Measurements from ENCODE around the gene TSFM. TPM values are rescaled to one million over a fixed set of nuclear protein-coding genes. Genes with fewer than 3 reads are reported as not detected.

TSFM gene
- total and polyA plus RNA-seq, 9 of the 15 experiments (the other 6 are each of a cell fraction or from before 2014, with no cell fraction given): 44.6 to 198 (median 60.2) TPM

DNA sequence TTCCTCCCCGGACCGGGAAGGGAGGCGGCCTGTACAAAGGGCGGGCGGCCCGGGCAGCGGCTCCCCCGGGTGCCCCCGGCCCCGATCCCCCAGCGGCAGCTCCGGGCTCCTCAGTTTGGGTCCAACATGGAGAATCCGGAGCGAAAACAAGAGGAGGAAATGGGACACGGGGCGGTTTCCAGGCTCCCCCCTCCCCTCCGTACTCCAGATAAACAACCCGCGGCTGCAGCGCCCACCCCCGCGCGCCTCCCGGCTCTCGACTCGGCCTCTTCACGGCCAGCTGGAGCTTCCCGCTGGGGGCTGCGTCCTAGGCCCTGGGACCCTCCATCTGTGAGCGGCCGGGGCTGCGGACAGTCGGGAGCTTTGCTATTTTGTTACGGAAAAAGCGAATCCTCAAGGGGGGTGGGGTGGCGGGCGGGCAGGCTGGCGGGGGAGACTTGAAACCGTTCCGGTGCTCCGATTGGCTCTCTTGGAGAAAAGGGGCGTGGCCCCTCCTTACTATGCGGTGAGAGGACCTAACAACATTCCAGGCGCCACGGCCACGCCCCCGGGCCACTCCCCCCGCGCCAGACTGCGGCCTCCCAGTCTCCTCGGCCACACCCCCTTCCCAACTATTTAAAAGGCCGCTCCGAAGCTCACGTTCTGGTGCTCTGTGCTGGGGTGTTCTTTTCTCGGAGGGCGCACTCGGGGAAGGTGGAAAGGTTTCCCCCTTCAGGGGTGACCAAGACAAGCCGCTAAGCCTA is 64.2 kb downstream of the TSFM start, which contains the start of gene CTDSP2 (continued):
- TF ChIP-seq, protein P1, sequence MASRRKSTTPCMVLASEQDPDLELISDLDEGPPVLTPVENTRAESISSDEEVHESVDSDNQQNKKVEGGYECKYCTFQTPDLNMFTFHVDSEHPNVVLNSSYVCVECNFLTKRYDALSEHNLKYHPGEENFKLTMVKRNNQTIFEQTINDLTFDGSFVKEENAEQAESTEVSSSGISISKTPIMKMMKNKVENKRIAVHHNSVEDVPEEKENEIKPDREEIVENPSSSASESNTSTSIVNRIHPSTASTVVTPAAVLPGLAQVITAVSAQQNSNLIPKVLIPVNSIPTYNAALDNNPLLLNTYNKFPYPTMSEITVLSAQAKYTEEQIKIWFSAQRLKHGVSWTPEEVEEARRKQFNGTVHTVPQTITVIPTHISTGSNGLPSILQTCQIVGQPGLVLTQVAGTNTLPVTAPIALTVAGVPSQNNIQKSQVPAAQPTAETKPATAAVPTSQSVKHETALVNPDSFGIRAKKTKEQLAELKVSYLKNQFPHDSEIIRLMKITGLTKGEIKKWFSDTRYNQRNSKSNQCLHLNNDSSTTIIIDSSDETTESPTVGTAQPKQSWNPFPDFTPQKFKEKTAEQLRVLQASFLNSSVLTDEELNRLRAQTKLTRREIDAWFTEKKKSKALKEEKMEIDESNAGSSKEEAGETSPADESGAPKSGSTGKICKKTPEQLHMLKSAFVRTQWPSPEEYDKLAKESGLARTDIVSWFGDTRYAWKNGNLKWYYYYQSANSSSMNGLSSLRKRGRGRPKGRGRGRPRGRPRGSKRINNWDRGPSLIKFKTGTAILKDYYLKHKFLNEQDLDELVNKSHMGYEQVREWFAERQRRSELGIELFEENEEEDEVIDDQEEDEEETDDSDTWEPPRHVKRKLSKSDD (conservative IDR thresholded peaks at IDR 0.05; ENCODE audit: low read length): no peak
- no peak for TF ChIP-seq ZNF143 (CRISPR knock-in tag; IDR thresholded peaks at IDR 0.05)
- TF ChIP-seq, protein P2, sequence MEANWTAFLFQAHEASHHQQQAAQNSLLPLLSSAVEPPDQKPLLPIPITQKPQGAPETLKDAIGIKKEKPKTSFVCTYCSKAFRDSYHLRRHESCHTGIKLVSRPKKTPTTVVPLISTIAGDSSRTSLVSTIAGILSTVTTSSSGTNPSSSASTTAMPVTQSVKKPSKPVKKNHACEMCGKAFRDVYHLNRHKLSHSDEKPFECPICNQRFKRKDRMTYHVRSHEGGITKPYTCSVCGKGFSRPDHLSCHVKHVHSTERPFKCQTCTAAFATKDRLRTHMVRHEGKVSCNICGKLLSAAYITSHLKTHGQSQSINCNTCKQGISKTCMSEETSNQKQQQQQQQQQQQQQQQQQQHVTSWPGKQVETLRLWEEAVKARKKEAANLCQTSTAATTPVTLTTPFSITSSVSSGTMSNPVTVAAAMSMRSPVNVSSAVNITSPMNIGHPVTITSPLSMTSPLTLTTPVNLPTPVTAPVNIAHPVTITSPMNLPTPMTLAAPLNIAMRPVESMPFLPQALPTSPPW (CRISPR knock-in tag; IDR thresholded peaks at IDR 0.05): peak; percentile 98
- peak; percentile 100 for TF ChIP-seq MIER1 (IDR thresholded peaks at IDR 0.05; ENCODE audit: low read depth)
- TF ChIP-seq HDAC3 (IDR thresholded peaks at IDR 0.05; ENCODE audit: borderline replicate concordance, partially characterized antibody): peak; percentile 24
- TF ChIP-seq FOS (IDR thresholded peaks at IDR 0.05; ENCODE audit: extremely low read depth, insufficient read length): no peak
- no peak for TF ChIP-seq ZNF717 (CRISPR knock-in tag; IDR thresholded peaks at IDR 0.05)
- no peak for TF ChIP-seq SAFB2 (IDR thresholded peaks at IDR 0.05; ENCODE audit: borderline replicate concordance, low read depth, low read length, severe bottlenecking)
- no peak for TF ChIP-seq ZFX (CRISPR knock-in tag; IDR thresholded peaks at IDR 0.05)
- TF ChIP-seq ZNF263 (CRISPR knock-in tag; IDR thresholded peaks at IDR 0.05; ENCODE audit: borderline replicate concordance): no peak
- no peak for TF ChIP-seq MAFG (tag; conservative IDR thresholded peaks at IDR 0.05)
- TF ChIP-seq, protein P3, sequence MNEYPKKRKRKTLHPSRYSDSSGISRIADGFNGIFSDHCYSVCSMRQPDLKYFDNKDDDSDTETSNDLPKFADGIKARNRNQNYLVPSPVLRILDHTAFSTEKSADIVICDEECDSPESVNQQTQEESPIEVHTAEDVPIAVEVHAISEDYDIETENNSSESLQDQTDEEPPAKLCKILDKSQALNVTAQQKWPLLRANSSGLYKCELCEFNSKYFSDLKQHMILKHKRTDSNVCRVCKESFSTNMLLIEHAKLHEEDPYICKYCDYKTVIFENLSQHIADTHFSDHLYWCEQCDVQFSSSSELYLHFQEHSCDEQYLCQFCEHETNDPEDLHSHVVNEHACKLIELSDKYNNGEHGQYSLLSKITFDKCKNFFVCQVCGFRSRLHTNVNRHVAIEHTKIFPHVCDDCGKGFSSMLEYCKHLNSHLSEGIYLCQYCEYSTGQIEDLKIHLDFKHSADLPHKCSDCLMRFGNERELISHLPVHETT (CRISPR knock-in tag; conservative IDR thresholded peaks at IDR 0.05 in 1 of 2, IDR thresholded peaks at IDR 0.05 in 1 of 2): 0 out of 4 replicates have a peak, but pooled peaks of 1 of the 2 experiments have one; percentile 2
- no peak for TF ChIP-seq NCOA2 (IDR thresholded peaks at IDR 0.05; ENCODE audit: partially characterized antibody in 2 of 2)
- TF ChIP-seq, protein P4, sequence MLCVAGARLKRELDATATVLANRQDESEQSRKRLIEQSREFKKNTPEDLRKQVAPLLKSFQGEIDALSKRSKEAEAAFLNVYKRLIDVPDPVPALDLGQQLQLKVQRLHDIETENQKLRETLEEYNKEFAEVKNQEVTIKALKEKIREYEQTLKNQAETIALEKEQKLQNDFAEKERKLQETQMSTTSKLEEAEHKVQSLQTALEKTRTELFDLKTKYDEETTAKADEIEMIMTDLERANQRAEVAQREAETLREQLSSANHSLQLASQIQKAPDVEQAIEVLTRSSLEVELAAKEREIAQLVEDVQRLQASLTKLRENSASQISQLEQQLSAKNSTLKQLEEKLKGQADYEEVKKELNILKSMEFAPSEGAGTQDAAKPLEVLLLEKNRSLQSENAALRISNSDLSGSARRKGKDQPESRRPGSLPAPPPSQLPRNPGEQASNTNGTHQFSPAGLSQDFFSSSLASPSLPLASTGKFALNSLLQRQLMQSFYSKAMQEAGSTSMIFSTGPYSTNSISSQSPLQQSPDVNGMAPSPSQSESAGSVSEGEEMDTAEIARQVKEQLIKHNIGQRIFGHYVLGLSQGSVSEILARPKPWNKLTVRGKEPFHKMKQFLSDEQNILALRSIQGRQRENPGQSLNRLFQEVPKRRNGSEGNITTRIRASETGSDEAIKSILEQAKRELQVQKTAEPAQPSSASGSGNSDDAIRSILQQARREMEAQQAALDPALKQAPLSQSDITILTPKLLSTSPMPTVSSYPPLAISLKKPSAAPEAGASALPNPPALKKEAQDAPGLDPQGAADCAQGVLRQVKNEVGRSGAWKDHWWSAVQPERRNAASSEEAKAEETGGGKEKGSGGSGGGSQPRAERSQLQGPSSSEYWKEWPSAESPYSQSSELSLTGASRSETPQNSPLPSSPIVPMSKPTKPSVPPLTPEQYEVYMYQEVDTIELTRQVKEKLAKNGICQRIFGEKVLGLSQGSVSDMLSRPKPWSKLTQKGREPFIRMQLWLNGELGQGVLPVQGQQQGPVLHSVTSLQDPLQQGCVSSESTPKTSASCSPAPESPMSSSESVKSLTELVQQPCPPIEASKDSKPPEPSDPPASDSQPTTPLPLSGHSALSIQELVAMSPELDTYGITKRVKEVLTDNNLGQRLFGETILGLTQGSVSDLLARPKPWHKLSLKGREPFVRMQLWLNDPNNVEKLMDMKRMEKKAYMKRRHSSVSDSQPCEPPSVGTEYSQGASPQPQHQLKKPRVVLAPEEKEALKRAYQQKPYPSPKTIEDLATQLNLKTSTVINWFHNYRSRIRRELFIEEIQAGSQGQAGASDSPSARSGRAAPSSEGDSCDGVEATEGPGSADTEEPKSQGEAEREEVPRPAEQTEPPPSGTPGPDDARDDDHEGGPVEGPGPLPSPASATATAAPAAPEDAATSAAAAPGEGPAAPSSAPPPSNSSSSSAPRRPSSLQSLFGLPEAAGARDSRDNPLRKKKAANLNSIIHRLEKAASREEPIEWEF (CRISPR knock-in tag; IDR thresholded peaks at IDR 0.05): no peak

Measured in K562 (cell line).